GM19324 (cell line): ENCODE measurements around the gene PSME4.

ENCODE experiments used
- ATAC-seq: cut with Tn5 transposase; IDR thresholded peaks from one replicate; pipeline ENCODE4 v1.9.1; 2021; ENCODE audit warnings: mild to moderate bottlenecking, moderate library complexity; ENCODE audit not compliant: unreplicated experiment, low FRiP score

The PSME4 gene

GRCh38 chr2:53970724-53971602, at the start of gene PSME4:
Gene PSME4, minus strand, starts transcription at chr2:53970993. Its CDS starts 209 bp downstream, at chr2:53970784.
- peak; percentile 95 for ATAC-seq

DNA sequence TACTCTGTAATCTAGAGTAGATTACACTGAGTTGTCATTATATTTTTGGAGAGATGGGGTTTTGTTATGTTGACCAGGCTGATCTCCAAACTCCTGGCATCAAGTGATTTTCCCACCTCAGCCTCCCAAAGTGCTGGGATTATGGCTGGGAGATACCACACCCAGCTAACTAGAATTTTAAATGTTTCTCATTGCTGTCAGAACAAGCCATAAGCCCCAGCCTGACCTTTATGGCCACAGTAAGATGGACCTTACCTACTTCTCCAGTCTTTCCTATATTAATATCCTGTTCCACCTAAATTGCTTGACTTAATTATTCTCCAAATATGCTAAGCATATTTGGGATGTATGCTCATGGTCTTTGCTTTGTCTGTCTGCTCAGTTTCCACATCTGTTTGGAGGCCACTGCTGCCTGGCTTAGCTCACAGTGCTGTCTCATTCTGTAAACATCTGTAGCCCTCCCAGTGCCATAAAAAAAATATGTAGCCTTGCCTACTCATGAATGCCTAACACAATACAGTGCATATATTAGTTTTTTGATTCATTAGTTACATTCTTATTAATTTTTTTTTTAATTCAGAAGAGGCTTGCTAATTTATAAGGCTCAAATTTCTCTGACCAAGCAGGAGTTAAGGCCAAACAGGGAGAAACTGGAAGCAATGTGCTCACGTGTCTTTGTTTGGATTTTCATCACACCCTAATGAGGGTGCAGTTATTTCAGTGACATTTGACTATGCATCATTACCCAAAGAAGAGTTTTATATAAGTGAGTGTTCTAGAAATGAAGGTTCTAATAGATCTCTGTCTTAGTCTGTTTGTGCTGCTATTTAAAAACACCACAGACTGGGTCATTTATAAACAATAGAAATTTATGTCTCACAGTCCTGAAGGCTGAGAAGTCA, 45.3 kb upstream of the PSME4 start:
- ATAC-seq: no peak

DNA sequence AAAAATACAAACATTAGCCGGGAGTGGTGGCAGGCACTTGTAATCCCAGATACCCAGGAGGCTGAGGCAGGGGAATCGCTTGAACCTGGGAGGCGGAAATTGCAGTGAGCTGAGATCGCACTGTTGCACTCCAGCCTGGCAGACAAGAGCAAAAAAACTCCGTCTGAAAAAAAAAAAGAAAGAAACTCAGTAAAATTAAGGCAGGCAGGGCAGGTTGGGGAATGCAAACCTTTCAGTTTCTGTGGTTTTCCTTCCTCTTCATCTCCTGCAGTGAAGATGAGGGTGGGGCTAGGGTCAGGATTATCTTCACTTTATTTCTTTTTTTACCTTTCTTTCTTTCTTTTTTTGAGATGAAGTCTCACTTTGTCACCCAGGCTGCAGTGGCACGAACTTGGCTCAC, 43.2 kb upstream of the PSME4 start:
- no peak for ATAC-seq

GRCh38 chr2:54012538-54013141, 41.8 kb upstream of the PSME4 start:
- ATAC-seq: no peak

- ATAC-seq: no peak
Measured at GRCh38 chr2:54009549-54009948, 38.8 kb upstream of the PSME4 start.

- ATAC-seq: no peak
Measured at GRCh38 chr2:54008439-54008838, 37.6 kb upstream of the PSME4 start.

GRCh38 chr2:54000524-54000923, 29.7 kb upstream of the PSME4 start:
- no peak for ATAC-seq

DNA sequence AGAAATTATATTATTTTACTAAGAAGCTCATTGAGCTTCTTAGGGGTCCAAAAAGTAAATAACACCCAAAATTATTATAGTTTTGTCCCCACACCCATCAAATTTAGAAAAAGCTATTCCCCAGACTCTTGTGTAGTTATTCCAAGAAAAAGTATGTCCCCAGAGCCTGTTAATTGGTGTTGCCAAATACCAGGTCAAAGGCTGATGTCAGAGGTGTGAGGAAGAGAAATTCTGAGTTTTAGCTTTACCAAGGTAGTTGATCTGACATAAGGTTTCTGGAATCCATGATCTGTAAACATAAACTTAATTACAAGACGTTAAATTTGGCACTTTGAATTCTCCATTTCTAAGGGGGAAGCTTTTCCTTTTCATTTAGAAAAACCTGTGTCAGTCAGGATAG, 29.3 kb upstream of the PSME4 start:
- ATAC-seq: no peak

DNA sequence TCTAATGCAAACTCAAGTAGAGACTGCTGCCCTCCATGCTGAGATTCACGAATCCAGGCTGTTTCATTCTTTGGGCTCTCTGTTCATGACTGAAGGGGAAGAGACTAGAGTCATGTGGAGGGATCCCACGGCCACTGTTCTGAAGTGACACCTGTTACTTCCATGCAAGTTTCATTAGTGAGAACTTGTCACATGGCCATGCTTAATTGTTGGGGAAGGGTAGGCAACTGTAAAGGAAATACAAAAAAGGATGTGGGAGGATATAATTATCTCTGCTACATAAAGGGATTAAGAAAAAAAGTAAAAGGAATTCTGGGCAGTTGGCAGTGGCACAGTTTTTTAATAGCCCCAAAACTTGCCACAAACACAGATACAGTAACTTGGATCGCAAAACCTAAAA, 28.0 kb upstream of the PSME4 start:
- no peak for ATAC-seq

GRCh38 chr2:53994818-53995808, 24.3 kb upstream of the PSME4 start:
- no peak for ATAC-seq

- no peak for ATAC-seq
Measured at GRCh38 chr2:53991948-53992347, 21.2 kb upstream of the PSME4 start.

- ATAC-seq: no peak
Measured at GRCh38 chr2:53989210-53989862, 18.5 kb upstream of the PSME4 start.

GRCh38 chr2:53987336-53987921, 16.6 kb upstream of the PSME4 start:
- ATAC-seq: peak; percentile 48

- no peak for ATAC-seq
Measured at GRCh38 chr2:53985646-53986045, 14.9 kb upstream of the PSME4 start.

- ATAC-seq: peak; percentile 36
Measured at GRCh38 chr2:53969968-53970723, 647 bp downstream of the PSME4 start.

DNA sequence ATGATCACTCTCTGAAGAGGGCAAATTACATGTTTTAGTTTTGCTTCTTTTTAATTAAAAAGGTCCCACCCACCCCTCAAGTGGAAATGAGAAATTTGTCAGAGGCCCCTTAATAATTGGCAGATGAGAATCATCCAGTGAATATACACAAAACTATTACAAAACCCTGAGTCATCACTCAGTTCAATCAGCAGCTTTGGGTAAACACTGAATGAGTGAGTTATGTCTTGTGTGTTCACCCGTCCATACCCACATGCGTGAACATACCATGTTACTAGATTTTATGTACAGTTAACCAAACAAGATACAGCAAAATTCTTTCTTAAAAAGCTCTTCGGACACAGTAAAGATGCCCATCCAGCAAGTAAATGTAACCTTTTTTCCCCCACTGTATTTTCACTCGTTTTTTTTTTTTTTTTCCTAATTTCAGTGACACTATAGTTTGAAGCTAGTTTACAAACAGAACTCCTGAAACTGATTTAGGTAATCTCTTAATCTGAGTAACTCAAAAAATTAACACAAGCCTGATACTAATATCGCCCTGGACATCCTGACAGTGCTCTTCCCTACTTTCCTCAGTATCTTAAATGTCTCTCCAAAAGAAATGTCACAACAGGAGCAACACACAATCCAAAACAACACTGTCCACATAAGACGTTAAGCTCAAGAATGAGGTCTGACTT, 1.4 kb downstream of the PSME4 start:
- no peak for ATAC-seq

- ATAC-seq: no peak
Measured at GRCh38 chr2:53964987-53965687, 5.7 kb downstream of the PSME4 start.
